ENCODE results near the gene IDUA. TPM values are rescaled to one million over a fixed set of nuclear protein-coding genes. Genes with fewer than 3 reads are reported as not detected.

Gene IDUA
- polyA plus RNA-seq, 3 donors, result 6.4 to 64.4 (median 8.5) TPM

- Histone ChIP-seq H3K27me3 (ENCODE audit: control insufficient read depth in 2 of 2, insufficient read depth in 2 of 2, low read length in 2 of 2) (peaks cover 0 to 16% of the 10 kb centered on the region in 2 donors), H3K4me1 (ENCODE audit: control insufficient read depth in 1 of 2, insufficient read depth in 2 of 2, low read length in 2 of 2) (peaks cover 17 to 25% of the 10 kb centered on the region in 2 donors), H3K9ac (ENCODE audit: insufficient read depth, low read length, poor library complexity, severe bottlenecking) (peak overlapping the region; percentile 62), H3K9me3 (replicated peaks in 1 of 2; ENCODE audit: control insufficient read depth in 1 of 2, insufficient read depth in 1 of 2, low read length in 2 of 2) (peaks cover 0 to 8% of the 10 kb centered on the region in 2 donors), H3K79me2 (ENCODE audit: insufficient read depth, low read length) (no peaks in the 10 kb centered on the region), H3K36me3 (replicated peaks in 1 of 2; ENCODE audit: control insufficient read depth in 1 of 2, insufficient read depth in 2 of 2, low read length in 2 of 2) (no peaks in the 10 kb centered on the region), H3K4me3 (replicated peaks in 1 of 3; ENCODE audit: low read depth in 2 of 3, low read length in 3 of 3) (peak overlapping the region in 1 of 3 experiments; percentile 32), H2AFZ (ENCODE audit: insufficient read depth, low read depth, low read length, poor library complexity, severe bottlenecking) (peak overlapping the region; percentile 41), H4K20me1 (ENCODE audit: insufficient read depth, low read length) (no peaks in the 10 kb centered on the region), H3K27ac (ENCODE audit: low read depth in 1 of 2, low read length in 2 of 2) (peak overlapping the region in 1 of 2 donors; percentile 73), H3K4me2 (replicated peaks; ENCODE audit: extremely low read depth, low read length, poor library complexity, severe bottlenecking) (peak overlapping the region; percentile 41)
- H3K4me1 Mint-ChIP-seq, result peaks cover 21% of the 10 kb centered on the region
- no peak for TF ChIP-seq CTCF (IDR thresholded peaks at IDR 0.05)
- H3K36me3 Mint-ChIP-seq, result peaks cover 0 to 3% of the 10 kb centered on the region in 2 donors
- peaks cover 5 to 45% (median 24%) of the 10 kb centered on the region in 3 donors for H3K27me3 Mint-ChIP-seq (ENCODE audit: low read depth in 3 of 3)
- intact Hi-C loops (cut with micrococcal nuclease), result loop anchor here in 1 of 2 donors (5.0 kb wide), 1 partner anchor 38 kb away; no protein-coding TSS in a partner anchor
- peak overlapping the region in 6 of 7 donors; percentile 48 to 95 (median 77) for H3K27ac Mint-ChIP-seq
- 20% methylated on average over 30 of the region's 36 CpGs for WGBS (ENCODE audit: insufficient coverage)
- DNase-seq, result peak; percentile 90 to 99 (median 95)
- peak overlapping the region in 1 of 2 donors; percentile 72 for H3K4me3 Mint-ChIP-seq
- H3K9me3 Mint-ChIP-seq, result peaks cover 0 to 14% (median 6%) of the 10 kb centered on the region in 7 donors
Measured at GRCh38 chr4:1043651-1044468, 57.0 kb downstream of the IDUA start.

- H2AFZ ChIP-seq (ENCODE audit: insufficient read depth, low read depth, low read length, poor library complexity, severe bottlenecking), result no peak overlapping the region
- H3K27me3 Mint-ChIP-seq (ENCODE audit: low read depth in 3 of 3), result peaks cover 5 to 50% (median 24%) of the 10 kb centered on the region in 3 donors
- no peak for DNase-seq
- H3K36me3 Mint-ChIP-seq, result peaks cover 0 to 7% of the 10 kb centered on the region in 2 donors
- no peak overlapping the region for H3K4me3 ChIP-seq (replicated peaks in 1 of 3; ENCODE audit: low read depth in 2 of 3, low read length in 3 of 3)
- WGBS (ENCODE audit: insufficient coverage), result 92% methylated on average over 12 of the region's 12 CpGs
- peak overlapping the region in 1 of 2 donors; percentile 66 for H3K27ac ChIP-seq (ENCODE audit: low read depth in 1 of 2, low read length in 2 of 2)
- H3K9me3 ChIP-seq (replicated peaks in 1 of 2; ENCODE audit: control insufficient read depth in 1 of 2, insufficient read depth in 1 of 2, low read length in 2 of 2), result peaks cover 6 to 15% of the 10 kb centered on the region in 2 donors
- no peaks in the 10 kb centered on the region for H3K36me3 ChIP-seq (replicated peaks in 1 of 2; ENCODE audit: control insufficient read depth in 1 of 2, insufficient read depth in 2 of 2, low read length in 2 of 2)
- H3K4me1 ChIP-seq (ENCODE audit: control insufficient read depth in 1 of 2, insufficient read depth in 2 of 2, low read length in 2 of 2), result peaks cover 17 to 31% of the 10 kb centered on the region in 2 donors
- intact Hi-C loops (cut with micrococcal nuclease), result loop anchor here in 1 of 2 donors (5.0 kb wide), 1 partner anchor 38 kb away; no protein-coding TSS in a partner anchor
- H3K27me3 ChIP-seq (ENCODE audit: control insufficient read depth in 2 of 2, insufficient read depth in 2 of 2, low read length in 2 of 2), result peaks cover 0 to 16% of the 10 kb centered on the region in 2 donors
- peak overlapping the region in 1 of 2 donors; percentile 30 for H3K4me3 Mint-ChIP-seq
- no peaks in the 10 kb centered on the region for H4K20me1 ChIP-seq (ENCODE audit: insufficient read depth, low read length)
- peak overlapping the region in 5 of 7 donors; percentile 43 to 69 (median 66) for H3K27ac Mint-ChIP-seq
- TF ChIP-seq CTCF (IDR thresholded peaks at IDR 0.05), result no peak
- H3K9ac ChIP-seq (ENCODE audit: insufficient read depth, low read length, poor library complexity, severe bottlenecking), result peak overlapping the region; percentile 62
- peaks cover 5 to 21% (median 11%) of the 10 kb centered on the region in 7 donors for H3K9me3 Mint-ChIP-seq
- no peaks in the 10 kb centered on the region for H3K79me2 ChIP-seq (ENCODE audit: insufficient read depth, low read length)
- H3K4me2 ChIP-seq (replicated peaks; ENCODE audit: extremely low read depth, low read length, poor library complexity, severe bottlenecking), result peak overlapping the region; percentile 41
- H3K4me1 Mint-ChIP-seq, result peaks cover 27% of the 10 kb centered on the region
Measured at GRCh38 chr4:1044469-1045192, 57.8 kb downstream of the IDUA start.
